ENCODE measurements around the gene MID2. TPM values are rescaled to one million over a fixed set of nuclear protein-coding genes. Genes with fewer than 3 reads are reported as not detected.
A peak's percentile ranks its signal among the peaks of the same experiment; 100 is the strongest.

Gene MID2
- total RNA-seq, 1 experiment from 2014 or later, result 1.6 TPM

DNA sequence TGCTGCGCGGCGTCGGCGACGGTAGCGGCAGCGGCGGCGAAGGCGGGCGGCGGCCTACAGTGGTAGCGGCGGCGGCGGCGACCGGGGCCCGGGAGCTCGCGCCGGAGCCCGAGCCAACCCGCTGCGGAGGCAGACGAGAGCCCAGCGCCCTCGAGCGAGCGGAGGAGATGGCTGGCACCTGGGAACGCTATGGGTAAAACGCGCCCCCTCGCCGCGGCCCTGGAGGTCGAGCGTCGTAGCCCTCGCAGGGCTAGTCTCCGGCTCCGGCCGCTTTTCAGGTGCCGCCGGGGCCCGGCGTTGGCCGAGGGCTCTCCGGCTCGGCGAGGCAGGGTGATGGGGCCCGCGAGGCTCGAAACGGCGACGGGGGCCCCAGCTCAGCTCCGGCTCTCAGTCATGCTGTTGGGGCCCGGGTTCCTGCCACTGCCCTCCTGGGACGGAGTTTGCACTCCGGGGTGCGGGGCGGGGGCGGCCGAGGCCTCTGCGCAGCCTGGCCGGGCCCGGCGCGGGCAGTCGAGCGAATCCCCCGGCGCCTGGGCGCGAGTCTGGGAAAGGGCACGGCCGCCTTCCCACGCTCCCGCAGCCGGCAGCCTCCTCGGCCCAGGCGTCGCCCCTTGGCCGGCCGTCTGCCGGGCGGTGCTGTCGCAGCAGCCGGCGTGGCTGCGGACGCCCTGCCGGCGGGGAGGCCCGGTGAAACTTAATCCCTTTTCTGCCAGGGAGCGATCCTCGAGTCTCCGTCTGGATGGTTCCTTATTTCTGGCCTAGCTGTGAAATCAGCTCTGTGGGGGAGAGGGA is 768 bp downstream of the MID2 start:
- H3K9ac ChIP-seq (ENCODE audit: extremely low read depth, insufficient read length, low read length), result no peak overlapping the region
- no peak overlapping the region for H2AFZ ChIP-seq (ENCODE audit: low read length)
- TF ChIP-seq, protein P1, sequence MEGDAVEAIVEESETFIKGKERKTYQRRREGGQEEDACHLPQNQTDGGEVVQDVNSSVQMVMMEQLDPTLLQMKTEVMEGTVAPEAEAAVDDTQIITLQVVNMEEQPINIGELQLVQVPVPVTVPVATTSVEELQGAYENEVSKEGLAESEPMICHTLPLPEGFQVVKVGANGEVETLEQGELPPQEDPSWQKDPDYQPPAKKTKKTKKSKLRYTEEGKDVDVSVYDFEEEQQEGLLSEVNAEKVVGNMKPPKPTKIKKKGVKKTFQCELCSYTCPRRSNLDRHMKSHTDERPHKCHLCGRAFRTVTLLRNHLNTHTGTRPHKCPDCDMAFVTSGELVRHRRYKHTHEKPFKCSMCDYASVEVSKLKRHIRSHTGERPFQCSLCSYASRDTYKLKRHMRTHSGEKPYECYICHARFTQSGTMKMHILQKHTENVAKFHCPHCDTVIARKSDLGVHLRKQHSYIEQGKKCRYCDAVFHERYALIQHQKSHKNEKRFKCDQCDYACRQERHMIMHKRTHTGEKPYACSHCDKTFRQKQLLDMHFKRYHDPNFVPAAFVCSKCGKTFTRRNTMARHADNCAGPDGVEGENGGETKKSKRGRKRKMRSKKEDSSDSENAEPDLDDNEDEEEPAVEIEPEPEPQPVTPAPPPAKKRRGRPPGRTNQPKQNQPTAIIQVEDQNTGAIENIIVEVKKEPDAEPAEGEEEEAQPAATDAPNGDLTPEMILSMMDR (conservative IDR thresholded peaks at IDR 0.05), result no peak

More for the DNA sequence above, 768 bp downstream of the MID2 start:
- H3K18ac ChIP-seq (ENCODE audit: insufficient read length, low read depth, low read length), result no peak overlapping the region
- H4K91ac ChIP-seq (ENCODE audit: insufficient read length, low read depth, low read length), result no peak overlapping the region
- no peak overlapping the region for H3T11ph ChIP-seq (ENCODE audit: low read length)
- H3K9me3 ChIP-seq (ENCODE audit: control insufficient read depth, low read depth, low read length), result no peaks in the 10 kb centered on the region
- DNase-seq, result peak; percentile 38
- H3K4me1 Mint-ChIP-seq, result peaks cover 7 to 10% of the 10 kb centered on the region in 2 experiments; a peak in 2 of 4 replicates
- no peaks in the 10 kb centered on the region for H4K20me1 ChIP-seq (ENCODE audit: control insufficient read depth, insufficient read depth, insufficient read length)
- peaks cover 8% of the 10 kb centered on the region for H3K23me2 ChIP-seq (ENCODE audit: insufficient read length, low read depth, low read length, poor library complexity, severe bottlenecking)
- no peak overlapping the region for H2BK20ac ChIP-seq (ENCODE audit: low read depth, low read length, poor library complexity, severe bottlenecking)
- H3K27me3 ChIP-seq (ENCODE audit: insufficient read depth, low read length), result peaks cover 10% of the 10 kb centered on the region; the same call in 1 of the 2 replicates
- H2BK12ac ChIP-seq (ENCODE audit: insufficient read length, low read depth, low read length), result no peak overlapping the region
- no peak overlapping the region for H2BK15ac ChIP-seq (ENCODE audit: low read depth, low read length)
- no peak overlapping the region for H4K5ac ChIP-seq (ENCODE audit: insufficient read length, low read depth, low read length)
- H3K23ac ChIP-seq (ENCODE audit: insufficient read length, low read depth, low read length), result no peak overlapping the region
- peak overlapping the region; percentile 47 to 76 for H3K4me3 Mint-ChIP-seq
- H3K79me1 ChIP-seq (ENCODE audit: insufficient read depth, low read depth, low read length, poor library complexity, severe bottlenecking), result no peaks in the 10 kb centered on the region
- H3K79me2 ChIP-seq (ENCODE audit: insufficient read depth, low read length), result no peaks in the 10 kb centered on the region
- H2BK120ac ChIP-seq (ENCODE audit: low read depth, low read length, poor library complexity, severe bottlenecking), result no peak overlapping the region
- peak overlapping the region; percentile 73 for H3K4me2 ChIP-seq (ENCODE audit: insufficient read depth, insufficient read length, low read length)
- H3K9me3 Mint-ChIP-seq, result peaks cover 0 to 42% of the 10 kb centered on the region in 2 experiments; a peak in 4 of 5 replicates
- no peak overlapping the region for H3K56ac ChIP-seq (ENCODE audit: insufficient read length, low read depth, low read length)
- H2AK5ac ChIP-seq (ENCODE audit: insufficient read length, low read length), result no peak overlapping the region
- no peak overlapping the region for H3K4ac ChIP-seq (ENCODE audit: low read depth, low read length)
- no CpG with 5 or more reads among the region's 100 CpGs for WGBS (ENCODE audit: extremely low coverage, insufficient read length, low lambda C conversion rate)
- no peaks in the 10 kb centered on the region for H3K4me1 ChIP-seq (ENCODE audit: insufficient read depth, low read length)
- H3K27me3 Mint-ChIP-seq (ENCODE audit: low read depth), result peaks cover 60% of the 10 kb centered on the region
- no peak overlapping the region for H2BK5ac ChIP-seq (ENCODE audit: insufficient read length, low read length)
- H4K8ac ChIP-seq (replicated peaks; ENCODE audit: insufficient read length, low read depth, low read length), result no peak overlapping the region
- no peak overlapping the region for H3K27ac ChIP-seq (ENCODE audit: insufficient read length, low read depth, low read length)
- no peaks in the 10 kb centered on the region; a peak in 1 of 7 replicates for H3K36me3 Mint-ChIP-seq (ENCODE audit: insufficient read depth in 1 of 3, low read depth in 3 of 3)
- no peak overlapping the region; the same call in 1 of the 2 replicates for H3K14ac ChIP-seq (ENCODE audit: insufficient read depth, low read length)
- no peak overlapping the region for H3K27ac Mint-ChIP-seq

Measured in H9 (cell line).